ENCODE measurements around the gene BFSP2.
A peak's percentile ranks its signal among the peaks of the same experiment; 100 is the strongest.

The BFSP2 gene

GRCh38 chr3:133383741-133384140, 16.1 kb upstream of the BFSP2 start:
- no peaks in the 10 kb centered on the region for H3K9me3 Mint-ChIP-seq
- H3K36me3 Mint-ChIP-seq (ENCODE audit: low read depth), result no peaks in the 10 kb centered on the region
- no peak overlapping the region for H3K4me3 Mint-ChIP-seq
- TF ChIP-seq CTCF (IDR thresholded peaks at IDR 0.05; ENCODE audit: unreplicated experiment in 3 of 3), result no peak
- peaks cover 29% of the 10 kb centered on the region for H3K27me3 Mint-ChIP-seq (ENCODE audit: low read depth)
- no peak overlapping the region for H3K27ac Mint-ChIP-seq
- peaks cover 10% of the 10 kb centered on the region for H3K4me1 Mint-ChIP-seq

DNA sequence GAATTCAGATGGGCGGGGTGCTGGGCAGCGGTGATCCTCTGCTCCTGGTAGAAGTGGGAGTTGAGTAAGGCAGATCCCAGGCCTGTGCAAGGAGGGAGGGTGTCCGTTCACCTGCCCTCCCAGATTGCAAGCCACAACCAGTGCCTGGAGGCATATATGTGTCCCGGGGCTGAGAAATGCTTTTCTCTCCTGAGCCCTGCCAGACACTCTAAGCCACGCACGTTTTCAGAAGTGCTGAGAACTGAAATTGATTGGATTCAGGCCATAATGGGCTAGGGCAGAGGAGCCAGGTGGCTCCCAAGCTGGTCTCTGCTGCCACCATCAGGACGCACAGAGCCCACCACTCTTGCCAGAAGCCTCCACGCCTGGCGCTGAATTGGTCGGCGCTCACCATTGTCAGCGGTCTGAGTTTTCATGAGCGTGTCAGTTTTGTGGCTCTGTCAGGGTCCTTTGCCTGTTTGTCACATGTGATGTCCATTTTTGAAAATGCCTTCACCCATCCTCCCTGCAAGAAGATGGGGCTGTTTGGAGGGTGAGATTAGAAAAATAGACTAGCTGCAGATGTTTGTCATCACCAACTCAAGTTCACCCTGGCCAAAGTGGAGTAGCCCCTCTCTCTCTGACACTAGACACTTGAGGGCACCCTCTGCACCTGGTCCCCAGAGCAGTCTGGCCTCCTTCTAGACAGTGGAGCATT, 15.4 kb upstream of the BFSP2 start:
- Mint-ChIP-seq H3K27me3 (ENCODE audit: low read depth) (peaks cover 25% of the 10 kb centered on the region), H3K27ac (peak overlapping the region in 1 of 3 experiments; percentile 51), H3K4me3 (no peak overlapping the region), H3K9me3 (no peaks in the 10 kb centered on the region), H3K36me3 (ENCODE audit: low read depth) (no peaks in the 10 kb centered on the region), H3K4me1 (peaks cover 10% of the 10 kb centered on the region)
- TF ChIP-seq CTCF (IDR thresholded peaks at IDR 0.05; ENCODE audit: unreplicated experiment in 3 of 3), result peak; percentile 91 to 93 (median 93)

DNA sequence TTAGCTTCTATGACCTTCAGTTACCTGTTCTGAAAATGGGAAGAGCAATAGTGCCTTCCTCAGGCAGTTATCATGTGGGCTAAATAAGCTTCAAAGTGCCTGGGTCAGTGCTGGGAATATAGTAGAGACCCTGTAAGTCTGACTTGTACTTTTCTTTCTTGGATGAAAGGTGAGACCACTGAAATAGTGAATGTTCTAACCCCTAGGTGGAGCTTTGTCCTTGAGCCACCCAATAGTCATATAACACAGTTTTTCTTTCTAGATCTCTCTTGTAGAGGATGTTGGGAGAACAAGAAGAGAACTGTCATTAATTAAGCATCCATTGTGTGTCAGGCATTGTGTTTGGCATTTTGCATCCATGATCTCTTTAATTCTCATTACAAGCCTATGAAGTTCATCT, 13.0 kb upstream of the BFSP2 start:
- Mint-ChIP-seq H3K4me1 (peaks cover 10% of the 10 kb centered on the region), H3K27me3 (ENCODE audit: low read depth) (peaks cover 23% of the 10 kb centered on the region), H3K27ac (no peak overlapping the region), H3K4me3 (no peak overlapping the region), H3K36me3 (ENCODE audit: low read depth) (no peaks in the 10 kb centered on the region), H3K9me3 (no peaks in the 10 kb centered on the region)
- no peak for TF ChIP-seq CTCF (IDR thresholded peaks at IDR 0.05; ENCODE audit: unreplicated experiment in 3 of 3)

GRCh38 chr3:133387341-133387740, 12.5 kb upstream of the BFSP2 start:
- Mint-ChIP-seq H3K9me3 (no peaks in the 10 kb centered on the region), H3K27me3 (ENCODE audit: low read depth) (peaks cover 21% of the 10 kb centered on the region), H3K27ac (no peak overlapping the region), H3K36me3 (ENCODE audit: low read depth) (no peaks in the 10 kb centered on the region), H3K4me3 (no peak overlapping the region), H3K4me1 (peaks cover 10% of the 10 kb centered on the region)
- no peak for TF ChIP-seq CTCF (IDR thresholded peaks at IDR 0.05; ENCODE audit: unreplicated experiment in 3 of 3)

- peaks cover 9% of the 10 kb centered on the region for H3K4me1 Mint-ChIP-seq
- no peak for TF ChIP-seq CTCF (IDR thresholded peaks at IDR 0.05; ENCODE audit: unreplicated experiment in 3 of 3)
- H3K4me3 Mint-ChIP-seq, result no peak overlapping the region
- peaks cover 25% of the 10 kb centered on the region for H3K27me3 Mint-ChIP-seq (ENCODE audit: low read depth)
- no peaks in the 10 kb centered on the region for H3K36me3 Mint-ChIP-seq (ENCODE audit: low read depth)
- H3K9me3 Mint-ChIP-seq, result no peaks in the 10 kb centered on the region
- H3K27ac Mint-ChIP-seq, result no peak overlapping the region
These were observed 11.0 kb upstream of the BFSP2 start for GRCh38 chr3:133388696-133389395.

GRCh38 chr3:133390715-133391114, 9.1 kb upstream of the BFSP2 start:
- H3K36me3 Mint-ChIP-seq (ENCODE audit: low read depth), result no peaks in the 10 kb centered on the region
- H3K4me1 Mint-ChIP-seq, result no peaks in the 10 kb centered on the region
- H3K9me3 Mint-ChIP-seq, result peaks cover 2% of the 10 kb centered on the region
- H3K27me3 Mint-ChIP-seq (ENCODE audit: low read depth), result peaks cover 14% of the 10 kb centered on the region
- TF ChIP-seq CTCF (IDR thresholded peaks at IDR 0.05; ENCODE audit: unreplicated experiment in 3 of 3), result no peak
- no peak overlapping the region for H3K27ac Mint-ChIP-seq
- no peak overlapping the region for H3K4me3 Mint-ChIP-seq

Measured in nephron (organoid).